HEK293 (cell line): ENCODE measurements around the gene EPHB3.

ENCODE experiments used
- CTCF ChIA-PET: fragments of 350-600 bp; formaldehyde crosslinking; extraction: SDS; loops from one replicate; lab custom pipeline; 2021; ENCODE audit warnings: antibody characterized with exemption; lab: Yijun Ruan, JAX
- POLR2A ChIA-PET: fragments of 300-600 bp; formaldehyde crosslinking; extraction: SDS; loops from one replicate; lab custom pipeline; 2020; ENCODE audit warnings: antibody characterized with exemption, inconsistent platforms; lab: Yijun Ruan, JAX
- H3K27ac ChIP-seq: fragments of 200-500 bp; sonication (Bioruptor generic); 2 replicates; pipeline ENCODE4 v1.5.1; 2014; ENCODE audit warnings: low read depth, low read length, control low read depth, inconsistent platforms; ENCODE audit errors: extremely low read depth
- H3K36me3 ChIP-seq, 2 experiments: fragments of 200-500 bp in 1 of 2; sonication (Bioruptor generic) in 1 of 2; 1 replicate in 1 of 2; 2 replicates in 1 of 2; pipeline ENCODE4 v1.5.1; 2014 to 2017; ENCODE audit warnings: inconsistent platforms in 2 of 2, low read length in 2 of 2; ENCODE audit not compliant: control insufficient read depth in 2 of 2, insufficient read depth in 1 of 2
- H3K4me1 ChIP-seq: fragments of 200-500 bp; sonication (Bioruptor generic); 2 replicates; pipeline ENCODE4 v1.5.1; 2014; ENCODE audit warnings: mild to moderate bottlenecking, low read length, inconsistent platforms; ENCODE audit not compliant: control insufficient read depth, insufficient read depth
- H3K4me3 ChIP-seq: 2 replicates; pipeline ENCODE4 v1.5.1; 2011; ENCODE audit warnings: low read depth, mild to moderate bottlenecking, control low read depth, low read length, moderate library complexity
- H3K9me3 ChIP-seq: fragments of 200-500 bp; sonication (Bioruptor generic); 2 replicates; pipeline ENCODE4 v1.5.1; 2014; ENCODE audit warnings: low read depth, low read length, inconsistent platforms; ENCODE audit not compliant: control insufficient read depth, insufficient read depth
- KLF9 ChIP-seq: fragments of 450-650 bp; formaldehyde crosslinking; IDR thresholded peaks from 2 replicates; pipeline ENCODE4 v1.5.1; 2016; ENCODE audit warnings: missing biosample characterization, missing genetic modification characterization, low read depth
- ZIC2 ChIP-seq: fragments of 450-650 bp; formaldehyde crosslinking; IDR thresholded peaks from 2 replicates; pipeline ENCODE4 v1.5.1; 2016; ENCODE audit warnings: missing biosample characterization, missing genetic modification characterization
- ZNF175 ChIP-seq: fragments of 450-650 bp; formaldehyde crosslinking; IDR thresholded peaks from 2 replicates; pipeline ENCODE4 v1.5.1; 2016; ENCODE audit warnings: missing biosample characterization, missing genetic modification characterization
- ZNF48 ChIP-seq: fragments of 450-650 bp; formaldehyde crosslinking; IDR thresholded peaks from 2 replicates; pipeline ENCODE4 v1.5.1; 2016; ENCODE audit warnings: missing biosample characterization, missing genetic modification characterization
- ZNF514 ChIP-seq: fragments of 450-650 bp; formaldehyde crosslinking; IDR thresholded peaks from 2 replicates; pipeline ENCODE4 v1.5.1; 2016; ENCODE audit warnings: missing biosample characterization, missing genetic modification characterization
- ZNF548 ChIP-seq: fragments of 450-650 bp; formaldehyde crosslinking; IDR thresholded peaks from 2 replicates; pipeline ENCODE4 v1.5.1; 2016; ENCODE audit warnings: missing biosample characterization, missing genetic modification characterization
- ZNF549 ChIP-seq: fragments of 450-650 bp; IDR thresholded peaks from 2 replicates; pipeline ENCODE4 v1.5.1; 2018; ENCODE audit warnings: missing biosample characterization, missing genetic modification characterization, mild to moderate bottlenecking, inconsistent platforms, moderate library complexity
- ZNF621 ChIP-seq: fragments of 450-650 bp; formaldehyde crosslinking; IDR thresholded peaks from 2 replicates; pipeline ENCODE4 v1.5.1; 2017; ENCODE audit warnings: missing biosample characterization, missing genetic modification characterization
- ZNF747 ChIP-seq: fragments of 450-650 bp; formaldehyde crosslinking; IDR thresholded peaks from 2 replicates; pipeline ENCODE4 v1.5.1; 2016; ENCODE audit warnings: missing biosample characterization, missing genetic modification characterization
- ZNF76 ChIP-seq: fragments of 450-650 bp; formaldehyde crosslinking; IDR thresholded peaks from 2 replicates; pipeline ENCODE4; 2016; ENCODE audit warnings: low read depth, missing biosample characterization, missing genetic modification characterization, borderline replicate concordance
- ZXDB ChIP-seq: fragments of 450-650 bp; formaldehyde crosslinking; IDR thresholded peaks from 2 replicates; pipeline ENCODE4 v1.5.1; 2016; ENCODE audit warnings: missing biosample characterization, missing genetic modification characterization
- TF ChIP-seq, protein P1 (sequence below): fragments of 450-650 bp; formaldehyde crosslinking; IDR thresholded peaks from 2 replicates; pipeline ENCODE4 v1.5.1; 2016; ENCODE audit warnings: missing biosample characterization, missing genetic modification characterization, borderline replicate concordance
- TF ChIP-seq, protein P2 (sequence below): fragments of 450-650 bp; formaldehyde crosslinking; IDR thresholded peaks from 2 replicates; pipeline ENCODE4 v1.5.1; 2017; ENCODE audit warnings: missing biosample characterization, mild to moderate bottlenecking, missing genetic modification characterization, moderate library complexity
- TF ChIP-seq, protein P3 (sequence below): fragments of 450-650 bp; formaldehyde crosslinking; IDR thresholded peaks from 2 replicates; pipeline ENCODE4 v1.5.1; 2016; ENCODE audit warnings: missing biosample characterization, missing genetic modification characterization
- TF ChIP-seq, protein P4 (sequence below): fragments of 450-650 bp; IDR thresholded peaks from 2 replicates; pipeline ENCODE4 v1.5.1; 2018; ENCODE audit warnings: missing biosample characterization, missing genetic modification characterization
- TF ChIP-seq, protein P5 (sequence below): fragments of 450-650 bp; formaldehyde crosslinking; IDR thresholded peaks from 2 replicates; pipeline ENCODE4 v1.5.1; 2016; ENCODE audit warnings: missing biosample characterization, missing genetic modification characterization

The EPHB3 gene

DNA sequence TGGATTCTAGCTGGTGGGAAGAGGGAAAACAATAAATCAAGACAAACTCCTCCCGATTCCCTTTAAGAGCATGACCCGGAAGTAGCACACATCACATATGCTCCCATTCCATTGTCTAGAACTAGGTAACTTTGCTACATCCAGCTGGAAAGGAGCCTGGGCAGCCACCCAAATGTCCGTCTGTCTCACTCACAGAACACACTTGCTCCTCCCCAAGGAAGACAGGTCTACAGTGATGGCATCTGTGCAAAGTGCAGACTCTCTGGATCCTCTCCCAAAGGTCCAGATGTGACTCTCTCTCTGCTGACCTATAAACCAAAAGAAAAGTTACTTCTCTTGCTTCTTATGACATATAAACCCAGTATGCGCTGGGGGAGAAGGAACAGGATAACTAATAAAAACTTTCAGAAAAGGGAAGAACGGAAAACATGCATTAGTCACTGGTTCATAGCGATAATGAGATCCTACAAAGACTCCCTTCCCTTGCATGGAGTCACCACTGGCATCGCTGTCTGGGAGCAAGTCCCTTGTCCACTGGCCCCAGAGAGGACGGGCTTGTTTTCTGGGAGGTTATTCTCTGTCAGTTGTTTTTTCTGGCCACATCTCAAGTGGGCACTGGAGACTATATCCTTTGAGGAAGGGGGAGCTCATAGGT is 29.8 kb upstream of the EPHB3 start (continued):
- TF ChIP-seq ZNF548, result no peak
- TF ChIP-seq KLF9, result no peak
- no peak for TF ChIP-seq ZNF621 (tag by site-specific recombination)
- no peak for TF ChIP-seq ZNF549 (tag by site-specific recombination)
- TF ChIP-seq, protein P1, sequence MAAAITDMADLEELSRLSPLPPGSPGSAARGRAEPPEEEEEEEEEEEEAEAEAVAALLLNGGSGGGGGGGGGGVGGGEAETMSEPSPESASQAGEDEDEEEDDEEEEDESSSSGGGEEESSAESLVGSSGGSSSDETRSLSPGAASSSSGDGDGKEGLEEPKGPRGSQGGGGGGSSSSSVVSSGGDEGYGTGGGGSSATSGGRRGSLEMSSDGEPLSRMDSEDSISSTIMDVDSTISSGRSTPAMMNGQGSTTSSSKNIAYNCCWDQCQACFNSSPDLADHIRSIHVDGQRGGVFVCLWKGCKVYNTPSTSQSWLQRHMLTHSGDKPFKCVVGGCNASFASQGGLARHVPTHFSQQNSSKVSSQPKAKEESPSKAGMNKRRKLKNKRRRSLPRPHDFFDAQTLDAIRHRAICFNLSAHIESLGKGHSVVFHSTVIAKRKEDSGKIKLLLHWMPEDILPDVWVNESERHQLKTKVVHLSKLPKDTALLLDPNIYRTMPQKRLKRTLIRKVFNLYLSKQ, result no peak
- TF ChIP-seq, protein P2, sequence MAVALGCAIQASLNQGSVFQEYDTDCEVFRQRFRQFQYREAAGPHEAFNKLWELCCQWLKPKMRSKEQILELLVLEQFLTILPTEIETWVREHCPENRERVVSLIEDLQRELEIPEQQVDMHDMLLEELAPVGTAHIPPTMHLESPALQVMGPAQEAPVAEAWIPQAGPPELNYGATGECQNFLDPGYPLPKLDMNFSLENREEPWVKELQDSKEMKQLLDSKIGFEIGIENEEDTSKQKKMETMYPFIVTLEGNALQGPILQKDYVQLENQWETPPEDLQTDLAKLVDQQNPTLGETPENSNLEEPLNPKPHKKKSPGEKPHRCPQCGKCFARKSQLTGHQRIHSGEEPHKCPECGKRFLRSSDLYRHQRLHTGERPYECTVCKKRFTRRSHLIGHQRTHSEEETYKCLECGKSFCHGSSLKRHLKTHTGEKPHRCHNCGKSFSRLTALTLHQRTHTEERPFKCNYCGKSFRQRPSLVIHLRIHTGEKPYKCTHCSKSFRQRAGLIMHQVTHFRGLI (tag by site-specific recombination), result no peak
- TF ChIP-seq, protein P3, sequence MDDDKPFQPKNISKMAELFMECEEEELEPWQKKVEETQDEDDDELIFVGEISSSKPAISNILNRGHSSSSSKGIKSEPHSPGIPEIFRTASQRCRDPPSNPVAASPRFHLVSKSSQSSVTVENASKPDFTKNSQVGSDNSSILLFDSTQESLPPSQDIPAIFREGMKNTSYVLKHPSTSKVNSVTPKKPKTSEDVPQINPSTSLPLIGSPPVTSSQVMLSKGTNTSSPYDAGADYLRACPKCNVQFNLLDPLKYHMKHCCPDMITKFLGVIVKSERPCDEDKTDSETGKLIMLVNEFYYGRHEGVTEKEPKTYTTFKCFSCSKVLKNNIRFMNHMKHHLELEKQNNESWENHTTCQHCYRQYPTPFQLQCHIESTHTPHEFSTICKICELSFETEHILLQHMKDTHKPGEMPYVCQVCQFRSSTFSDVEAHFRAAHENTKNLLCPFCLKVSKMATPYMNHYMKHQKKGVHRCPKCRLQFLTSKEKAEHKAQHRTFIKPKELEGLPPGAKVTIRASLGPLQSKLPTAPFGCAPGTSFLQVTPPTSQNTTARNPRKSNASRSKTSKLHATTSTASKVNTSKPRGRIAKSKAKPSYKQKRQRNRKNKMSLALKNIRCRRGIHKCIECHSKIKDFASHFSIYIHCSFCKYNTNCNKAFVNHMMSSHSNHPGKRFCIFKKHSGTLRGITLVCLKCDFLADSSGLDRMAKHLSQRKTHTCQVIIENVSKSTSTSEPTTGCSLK (tag by site-specific recombination), result no peak
- no peak for TF ChIP-seq ZNF747 (tag by site-specific recombination)
- TF ChIP-seq ZNF514 (tag by site-specific recombination), result no peak
- TF ChIP-seq, protein P4, sequence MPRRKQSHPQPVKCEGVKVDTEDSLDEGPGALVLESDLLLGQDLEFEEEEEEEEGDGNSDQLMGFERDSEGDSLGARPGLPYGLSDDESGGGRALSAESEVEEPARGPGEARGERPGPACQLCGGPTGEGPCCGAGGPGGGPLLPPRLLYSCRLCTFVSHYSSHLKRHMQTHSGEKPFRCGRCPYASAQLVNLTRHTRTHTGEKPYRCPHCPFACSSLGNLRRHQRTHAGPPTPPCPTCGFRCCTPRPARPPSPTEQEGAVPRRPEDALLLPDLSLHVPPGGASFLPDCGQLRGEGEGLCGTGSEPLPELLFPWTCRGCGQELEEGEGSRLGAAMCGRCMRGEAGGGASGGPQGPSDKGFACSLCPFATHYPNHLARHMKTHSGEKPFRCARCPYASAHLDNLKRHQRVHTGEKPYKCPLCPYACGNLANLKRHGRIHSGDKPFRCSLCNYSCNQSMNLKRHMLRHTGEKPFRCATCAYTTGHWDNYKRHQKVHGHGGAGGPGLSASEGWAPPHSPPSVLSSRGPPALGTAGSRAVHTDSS, result no peak
- TF ChIP-seq ZNF48 (tag by site-specific recombination), result no peak
- no peak for TF ChIP-seq ZXDB (tag by site-specific recombination)
- no peak for TF ChIP-seq ZNF76 (tag by site-specific recombination)
- TF ChIP-seq ZNF175, result no peak

DNA sequence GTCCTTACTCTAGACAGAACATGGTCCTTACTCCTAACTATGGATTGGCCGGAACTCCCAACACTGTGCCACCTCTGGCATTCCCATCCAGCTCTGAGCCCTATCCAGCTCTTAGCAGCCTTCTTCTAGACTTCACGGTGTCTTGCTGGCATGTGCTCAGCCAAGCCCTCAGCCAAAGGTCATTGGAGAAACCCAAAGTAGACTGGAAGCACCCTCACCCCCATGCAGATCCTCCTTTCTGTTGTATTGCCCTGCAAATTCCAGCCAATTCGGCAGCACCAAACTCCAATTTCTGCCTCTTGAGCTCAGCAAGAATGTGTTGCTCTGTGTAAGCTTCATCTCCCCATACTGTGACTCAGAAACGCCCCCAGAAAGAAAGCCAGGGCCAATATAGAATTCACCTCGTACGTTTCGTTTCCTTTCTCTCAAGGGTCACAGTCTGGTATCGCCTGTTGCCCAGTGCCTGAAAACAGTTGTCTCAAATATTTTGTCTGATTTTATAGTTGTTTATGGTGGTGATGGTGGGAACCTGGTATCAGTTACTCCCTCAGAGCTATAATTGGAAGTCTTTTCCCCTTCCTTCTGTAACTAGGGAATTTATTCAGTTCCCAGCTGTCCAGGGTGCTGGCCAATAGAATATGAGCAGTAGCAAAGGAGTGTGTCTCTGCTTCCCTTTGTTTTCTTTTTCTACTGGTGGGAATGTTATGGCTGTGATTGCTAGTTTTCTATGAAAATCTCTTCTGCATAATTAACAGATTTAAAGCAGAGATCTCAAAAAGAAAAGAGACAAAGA is 28.4 kb upstream of the EPHB3 start:
- TF ChIP-seq, protein P5, sequence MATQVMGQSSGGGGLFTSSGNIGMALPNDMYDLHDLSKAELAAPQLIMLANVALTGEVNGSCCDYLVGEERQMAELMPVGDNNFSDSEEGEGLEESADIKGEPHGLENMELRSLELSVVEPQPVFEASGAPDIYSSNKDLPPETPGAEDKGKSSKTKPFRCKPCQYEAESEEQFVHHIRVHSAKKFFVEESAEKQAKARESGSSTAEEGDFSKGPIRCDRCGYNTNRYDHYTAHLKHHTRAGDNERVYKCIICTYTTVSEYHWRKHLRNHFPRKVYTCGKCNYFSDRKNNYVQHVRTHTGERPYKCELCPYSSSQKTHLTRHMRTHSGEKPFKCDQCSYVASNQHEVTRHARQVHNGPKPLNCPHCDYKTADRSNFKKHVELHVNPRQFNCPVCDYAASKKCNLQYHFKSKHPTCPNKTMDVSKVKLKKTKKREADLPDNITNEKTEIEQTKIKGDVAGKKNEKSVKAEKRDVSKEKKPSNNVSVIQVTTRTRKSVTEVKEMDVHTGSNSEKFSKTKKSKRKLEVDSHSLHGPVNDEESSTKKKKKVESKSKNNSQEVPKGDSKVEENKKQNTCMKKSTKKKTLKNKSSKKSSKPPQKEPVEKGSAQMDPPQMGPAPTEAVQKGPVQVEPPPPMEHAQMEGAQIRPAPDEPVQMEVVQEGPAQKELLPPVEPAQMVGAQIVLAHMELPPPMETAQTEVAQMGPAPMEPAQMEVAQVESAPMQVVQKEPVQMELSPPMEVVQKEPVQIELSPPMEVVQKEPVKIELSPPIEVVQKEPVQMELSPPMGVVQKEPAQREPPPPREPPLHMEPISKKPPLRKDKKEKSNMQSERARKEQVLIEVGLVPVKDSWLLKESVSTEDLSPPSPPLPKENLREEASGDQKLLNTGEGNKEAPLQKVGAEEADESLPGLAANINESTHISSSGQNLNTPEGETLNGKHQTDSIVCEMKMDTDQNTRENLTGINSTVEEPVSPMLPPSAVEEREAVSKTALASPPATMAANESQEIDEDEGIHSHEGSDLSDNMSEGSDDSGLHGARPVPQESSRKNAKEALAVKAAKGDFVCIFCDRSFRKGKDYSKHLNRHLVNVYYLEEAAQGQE (tag by site-specific recombination), result peak; percentile 57
- no peak for TF ChIP-seq ZIC2 (tag by site-specific recombination)
- no peaks in the 10 kb centered on the region for H3K4me1 ChIP-seq
- ChIA-PET CTCF (interaction anchor here (0.6 to 0.7 kb wide), 3 partner anchors 8 to 211 kb away, joined by 3 to 6 read pairs (median 5); no protein-coding TSS in a partner anchor), POLR2A (no interaction called here)
- no peak overlapping the region for H3K4me3 ChIP-seq
- no peak overlapping the region for H3K27ac ChIP-seq
- no peaks in the 10 kb centered on the region for H3K36me3 ChIP-seq
- H3K9me3 ChIP-seq, result no peaks in the 10 kb centered on the region
